ENCODE results near the gene CNOT11.
"Not testable (repeated sequence)": the region's sequence is repeated elsewhere in the genome, so short reads cannot be mapped to it uniquely, and the experiment has no call there.

DNA sequence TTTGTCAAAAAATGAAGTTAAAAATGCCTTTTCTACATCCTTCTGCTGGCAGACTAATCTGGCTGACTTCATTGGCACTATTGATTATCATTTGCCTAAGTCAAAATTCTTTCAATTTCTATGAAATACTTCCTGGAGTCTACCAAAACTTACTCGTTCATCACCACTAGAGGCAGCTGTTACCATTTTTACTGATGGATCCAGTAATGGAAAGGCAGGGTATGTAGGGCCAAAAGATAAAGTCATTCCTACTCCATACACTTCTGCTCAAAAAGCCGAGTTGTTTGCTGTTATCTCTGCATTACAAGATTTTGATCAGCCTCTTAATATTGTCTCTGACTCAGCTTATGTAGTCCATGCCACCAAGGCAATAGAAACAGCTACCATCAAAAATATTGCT is 12.0 kb upstream of the CNOT11 start:
- TF ChIP-seq EZH2 (IDR thresholded peaks at IDR 0.05); CBX3 (IDR thresholded peaks at IDR 0.05; ENCODE audit: low read depth); POLR2A (IDR thresholded peaks at IDR 0.05; ENCODE audit: borderline replicate concordance, extremely low read depth, insufficient read depth, insufficient read length); POLR2AphosphoS5 (IDR thresholded peaks at IDR 0.05; ENCODE audit: low read depth, low read length); EZH2phosphoT487 (IDR thresholded peaks at IDR 0.05; ENCODE audit: borderline replicate concordance); SP1 (IDR thresholded peaks at IDR 0.05; ENCODE audit: low read depth); ELF1 (IDR thresholded peaks at IDR 0.05; ENCODE audit: borderline replicate concordance, low read depth): not testable (repeated sequence)
- TF ChIP-seq, protein P1, sequence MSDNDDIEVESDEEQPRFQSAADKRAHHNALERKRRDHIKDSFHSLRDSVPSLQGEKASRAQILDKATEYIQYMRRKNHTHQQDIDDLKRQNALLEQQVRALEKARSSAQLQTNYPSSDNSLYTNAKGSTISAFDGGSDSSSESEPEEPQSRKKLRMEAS (IDR thresholded peaks at IDR 0.05), result not testable (repeated sequence)
- peak; percentile 66 for TF ChIP-seq RAD21 (IDR thresholded peaks at IDR 0.05; ENCODE audit: low read depth)
- TF ChIP-seq, protein P2, sequence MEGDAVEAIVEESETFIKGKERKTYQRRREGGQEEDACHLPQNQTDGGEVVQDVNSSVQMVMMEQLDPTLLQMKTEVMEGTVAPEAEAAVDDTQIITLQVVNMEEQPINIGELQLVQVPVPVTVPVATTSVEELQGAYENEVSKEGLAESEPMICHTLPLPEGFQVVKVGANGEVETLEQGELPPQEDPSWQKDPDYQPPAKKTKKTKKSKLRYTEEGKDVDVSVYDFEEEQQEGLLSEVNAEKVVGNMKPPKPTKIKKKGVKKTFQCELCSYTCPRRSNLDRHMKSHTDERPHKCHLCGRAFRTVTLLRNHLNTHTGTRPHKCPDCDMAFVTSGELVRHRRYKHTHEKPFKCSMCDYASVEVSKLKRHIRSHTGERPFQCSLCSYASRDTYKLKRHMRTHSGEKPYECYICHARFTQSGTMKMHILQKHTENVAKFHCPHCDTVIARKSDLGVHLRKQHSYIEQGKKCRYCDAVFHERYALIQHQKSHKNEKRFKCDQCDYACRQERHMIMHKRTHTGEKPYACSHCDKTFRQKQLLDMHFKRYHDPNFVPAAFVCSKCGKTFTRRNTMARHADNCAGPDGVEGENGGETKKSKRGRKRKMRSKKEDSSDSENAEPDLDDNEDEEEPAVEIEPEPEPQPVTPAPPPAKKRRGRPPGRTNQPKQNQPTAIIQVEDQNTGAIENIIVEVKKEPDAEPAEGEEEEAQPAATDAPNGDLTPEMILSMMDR (IDR thresholded peaks at IDR 0.05 in 2 of 3, conservative IDR thresholded peaks at IDR 0.05 in 1 of 3; ENCODE audit: borderline replicate concordance in 1 of 3, insufficient read depth in 1 of 3, low read depth in 2 of 3, low read length in 2 of 3), result peak; percentile 52 to 57 (median 55); a peak in 5 of 6 replicates

Measured in HCT116 (cell line).